Activated CD8-positive, alpha-beta memory T cell treated with anti-CD3 and anti-CD28 coated beads, Interleukin-2, amount 50 U/mL, for 48 hours (primary cell): ENCODE measurements around the gene NT5C1B.

Source experiments
- DNase-seq: peaks from one replicate; pipeline ENCODE4 v3.0.0-alpha.2; 2020

NT5C1B gene

GRCh38 chr2:18599509-18600254 is 10.3 kb upstream of the NT5C1B start:
- no peak for DNase-seq

GRCh38 chr2:18598848-18599484 is 9.6 kb upstream of the NT5C1B start:
- DNase-seq: no peak

- DNase-seq: no peak
These were observed 8.2 kb upstream of the NT5C1B start for GRCh38 chr2:18597618-18598017.

GRCh38 chr2:18596993-18597392 is 7.6 kb upstream of the NT5C1B start:
- no peak for DNase-seq

- no peak for DNase-seq
These were observed 4.1 kb upstream of the NT5C1B start for GRCh38 chr2:18593496-18593895.

- DNase-seq: no peak
These were observed 3.0 kb upstream of the NT5C1B start for GRCh38 chr2:18592372-18592771.

- DNase-seq: no peak
These were observed 567 bp downstream of the NT5C1B start for GRCh38 chr2:18588802-18589201.

- no peak for DNase-seq
These were observed 1.3 kb downstream of the NT5C1B start for GRCh38 chr2:18588049-18588448.

GRCh38 chr2:18585526-18585925 is 3.8 kb downstream of the NT5C1B start:
- DNase-seq: no peak

GRCh38 chr2:18584608-18584954 is 4.8 kb downstream of the NT5C1B start:
- DNase-seq: no peak

- no peak for DNase-seq
These were observed 5.3 kb downstream of the NT5C1B start for GRCh38 chr2:18583905-18584607.

- no peak for DNase-seq
These were observed 8.8 kb downstream of the NT5C1B start for GRCh38 chr2:18580606-18581005.

GRCh38 chr2:18578033-18578432 is 11.3 kb downstream of the NT5C1B start:
- DNase-seq: no peak

GRCh38 chr2:18566145-18566769 is 23.1 kb downstream of the NT5C1B start:
- no peak for DNase-seq

- no peak for DNase-seq
These were observed 28.6 kb downstream of the NT5C1B start for GRCh38 chr2:18560797-18561085.

GRCh38 chr2:18560031-18560796 is 29.2 kb downstream of the NT5C1B start, which contains the start of gene RDH14:
RDH14 (minus strand) TSS chr2:18560653; CDS start chr2:18560572, 81 bp downstream.
- DNase-seq: peak; percentile 92

GRCh38 chr2:18559531-18560030 is 29.8 kb downstream of the NT5C1B start:
- DNase-seq: no peak

GRCh38 chr2:18558458-18558857 is 30.9 kb downstream of the NT5C1B start:
- no peak for DNase-seq

GRCh38 chr2:18557121-18557520 is 32.2 kb downstream of the NT5C1B start:
- no peak for DNase-seq

- no peak for DNase-seq
These were observed 36.9 kb downstream of the NT5C1B start for GRCh38 chr2:18552351-18553077.

GRCh38 chr2:18551623-18552022 is 37.7 kb downstream of the NT5C1B start:
- no peak for DNase-seq

- DNase-seq: no peak
These were observed 38.2 kb downstream of the NT5C1B start for GRCh38 chr2:18551169-18551568.
